ENCODE data around the gene ZG16. TPM values are rescaled to one million over a fixed set of nuclear protein-coding genes. Genes with fewer than 3 reads are reported as not detected.
"Not testable (repeated sequence)": the region's sequence is repeated elsewhere in the genome, so short reads cannot be mapped to it uniquely, and the experiment has no call there.

ZG16 gene
- total RNA-seq, 1 experiment from 2014 or later = not detected

- H3K36me3 ChIP-seq = no peaks in the 10 kb centered on the region
- no peaks in the 10 kb centered on the region for H3K27me3 ChIP-seq (replicated peaks)
- no peak overlapping the region for H3K27ac ChIP-seq
- H3K4me1 ChIP-seq (replicated peaks) = peaks cover 4% of the 10 kb centered on the region
- no peaks in the 10 kb centered on the region for H3K9me3 ChIP-seq (replicated peaks)
- peak; percentile 40 to 67 for DNase-seq (ENCODE audit: low read depth in 1 of 2, low spot score in 2 of 2)
- no peak overlapping the region for H3K4me3 ChIP-seq
Observed at GRCh38 chr16:29784901-29785500, 6.9 kb downstream of the ZG16 start.

- Histone ChIP-seq H3K4me1 (replicated peaks) (peaks cover 15% of the 10 kb centered on the region), H3K36me3 (peaks cover 16% of the 10 kb centered on the region)
- not testable (repeated sequence) for H3K4me3 ChIP-seq; H3K9me3 ChIP-seq (replicated peaks); DNase-seq (ENCODE audit: low read depth in 1 of 2, low spot score in 2 of 2); H3K27ac ChIP-seq; H3K27me3 ChIP-seq (replicated peaks)
Observed at GRCh38 chr16:29787155-29787554, 9.1 kb downstream of the ZG16 start.

GRCh38 chr16:29789775-29790182 is 11.7 kb downstream of the ZG16 start:
- 0 out of 2 replicates have a peak, but pooled peaks cover 7% of the 10 kb centered on the region for H3K9me3 ChIP-seq (replicated peaks)
- peaks cover 19% of the 10 kb centered on the region for H3K4me1 ChIP-seq (replicated peaks)
- no peaks in the 10 kb centered on the region for H3K27me3 ChIP-seq (replicated peaks)
- peaks cover 41% of the 10 kb centered on the region for H3K36me3 ChIP-seq
- no peak for DNase-seq (ENCODE audit: low read depth in 1 of 2, low spot score in 2 of 2)
- H3K27ac ChIP-seq = peak overlapping the region; percentile 43
- peak overlapping the region; percentile 85 for H3K4me3 ChIP-seq

DNA sequence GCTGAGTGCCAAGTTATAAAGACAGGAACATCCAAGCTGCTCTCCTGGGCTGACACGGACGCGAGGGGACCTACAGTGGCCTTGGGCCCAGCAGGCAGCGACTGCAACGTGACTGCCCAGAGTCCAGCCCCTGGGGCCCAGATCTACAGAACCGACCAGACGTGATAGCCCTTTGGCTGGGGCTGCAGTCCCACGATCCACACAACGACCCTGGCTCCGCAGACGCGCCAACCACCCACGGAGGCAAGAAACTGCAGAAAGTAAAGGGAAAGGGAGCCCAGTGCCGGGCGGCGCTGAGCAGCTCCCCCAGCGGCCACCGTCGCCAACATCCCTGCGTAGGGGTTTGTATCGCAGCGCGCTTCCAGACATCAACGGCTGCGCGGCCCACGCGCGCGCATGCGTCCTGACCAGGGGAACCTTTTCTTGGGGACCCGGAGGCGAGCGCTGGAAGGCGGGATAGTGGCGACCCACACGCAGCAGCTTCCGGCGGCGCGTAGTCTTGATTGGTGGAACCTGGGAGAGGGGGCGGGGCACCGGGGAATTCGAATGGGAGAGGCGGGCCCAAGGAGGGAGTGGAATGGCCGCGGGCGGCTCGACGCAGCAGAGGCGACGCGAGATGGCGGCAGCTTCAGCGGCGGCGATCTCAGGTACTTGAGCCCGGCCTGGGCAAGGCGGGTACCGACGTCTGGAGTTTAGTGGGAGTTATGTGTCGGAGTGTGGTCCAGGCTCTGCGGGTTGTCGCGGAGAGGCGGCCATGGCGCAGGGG is 12.3 kb downstream of the ZG16 start, which contains the start of gene KIF22:
TSS of gene KIF22 (plus strand) at position 569 of the 766 bp plus-strand sequence. CDS start at position 578, 9 bp downstream.
- Histone ChIP-seq H3K4me3 (peak within 1 kb of the TSS; percentile 85), H3K27me3 (replicated peaks) (no peaks in the 10 kb centered on the region), H3K36me3 (peaks cover 47% of the 10 kb centered on the region), H3K9me3 (replicated peaks) (0 out of 2 replicates have a peak, but pooled peaks cover 7% of the 10 kb centered on the region), H3K4me1 (replicated peaks) (peaks cover 19% of the 10 kb centered on the region), H3K27ac (peak within 1 kb of the TSS; percentile 79)
- DNase-seq (ENCODE audit: low read depth in 1 of 2, low spot score in 2 of 2) = peak; percentile 99

DNA sequence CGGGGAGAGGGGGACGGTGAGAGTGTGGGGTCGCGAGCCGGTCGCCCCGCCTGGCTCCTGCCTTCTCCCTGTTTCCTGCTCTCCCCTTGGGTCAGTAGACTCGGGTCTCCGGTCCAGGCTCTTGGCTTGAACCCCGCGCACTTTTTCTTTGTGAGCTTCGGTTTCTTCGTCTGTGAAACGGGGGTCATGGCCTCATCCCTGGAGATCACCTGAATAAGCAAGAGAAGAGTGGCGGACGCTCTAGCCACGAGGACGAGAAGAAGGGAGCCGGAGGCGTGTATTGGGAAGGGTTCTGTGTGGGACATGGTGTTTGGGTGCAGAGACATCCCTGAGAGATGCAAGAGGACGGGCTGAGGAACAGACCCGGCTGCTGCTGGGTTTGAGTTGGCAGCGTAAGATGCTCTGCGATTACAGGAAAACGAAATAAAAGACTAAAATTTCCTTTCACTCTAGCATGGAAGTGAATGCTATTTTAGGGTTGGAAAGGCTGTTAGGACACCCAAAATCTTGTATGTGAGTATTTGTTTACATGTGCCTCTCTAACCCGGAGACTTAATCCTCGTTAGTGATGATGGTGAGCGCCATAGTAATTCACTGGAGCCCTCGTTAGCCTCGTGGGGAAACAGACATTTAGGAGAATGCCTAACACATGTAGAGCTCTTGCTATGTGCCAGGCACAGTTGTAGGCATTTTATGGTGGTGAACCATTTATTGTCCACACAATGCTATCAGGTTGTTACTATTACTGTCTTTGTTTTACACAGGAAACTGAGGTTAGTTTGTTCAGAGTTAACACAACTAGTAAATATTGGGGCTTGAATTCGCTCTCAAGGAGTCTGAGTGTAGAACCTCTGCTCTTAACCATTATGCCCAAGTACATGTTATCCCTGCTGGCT is 13.1 kb downstream of the ZG16 start:
- peak overlapping the region; percentile 85 for H3K4me3 ChIP-seq
- no peaks in the 10 kb centered on the region for H3K27me3 ChIP-seq (replicated peaks)
- peaks cover 53% of the 10 kb centered on the region for H3K36me3 ChIP-seq
- 0 out of 2 replicates have a peak, but pooled peaks cover 7% of the 10 kb centered on the region for H3K9me3 ChIP-seq (replicated peaks)
- peaks cover 19% of the 10 kb centered on the region for H3K4me1 ChIP-seq (replicated peaks)
- H3K27ac ChIP-seq = peak overlapping the region; percentile 79
- DNase-seq (ENCODE audit: low read depth in 1 of 2, low spot score in 2 of 2) = no peak

GRCh38 chr16:29791845-29792807 is 14.1 kb downstream of the ZG16 start:
- peak overlapping the region; percentile 85 for H3K4me3 ChIP-seq
- H3K4me1 ChIP-seq (replicated peaks) = peaks cover 19% of the 10 kb centered on the region
- H3K27ac ChIP-seq = peak overlapping the region; percentile 79; the same call in 1 of the 2 replicates
- H3K36me3 ChIP-seq = peaks cover 61% of the 10 kb centered on the region
- no peaks in the 10 kb centered on the region for H3K27me3 ChIP-seq (replicated peaks)
- H3K9me3 ChIP-seq (replicated peaks) = 0 out of 2 replicates have a peak, but pooled peaks cover 7% of the 10 kb centered on the region
- no peak for DNase-seq (ENCODE audit: low read depth in 1 of 2, low spot score in 2 of 2)

DNA sequence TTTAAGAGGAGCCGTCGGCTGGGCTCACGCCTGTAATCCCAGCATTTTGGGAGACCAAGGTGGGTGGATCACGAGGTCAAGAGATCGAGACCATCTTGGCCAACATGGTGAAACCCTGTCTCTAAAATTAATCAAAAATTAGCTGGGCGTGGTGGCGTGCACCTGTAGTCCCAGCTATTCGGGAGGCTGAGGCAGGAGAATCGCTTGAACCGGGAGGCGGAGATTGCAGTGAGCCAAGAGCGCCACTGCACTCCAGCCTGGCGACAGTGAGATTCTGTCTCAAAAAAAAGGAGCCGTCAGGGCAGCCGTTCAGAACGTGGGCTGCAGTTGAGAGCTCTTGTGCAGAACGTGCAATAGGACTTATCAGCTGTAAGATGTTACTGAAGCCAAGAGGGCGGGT is 15.1 kb downstream of the ZG16 start:
- H3K9me3 ChIP-seq (replicated peaks); DNase-seq (ENCODE audit: low read depth in 1 of 2, low spot score in 2 of 2); H3K27ac ChIP-seq; H3K27me3 ChIP-seq (replicated peaks); H3K4me3 ChIP-seq: not testable (repeated sequence)
- Histone ChIP-seq H3K36me3 (peaks cover 71% of the 10 kb centered on the region), H3K4me1 (replicated peaks) (peaks cover 19% of the 10 kb centered on the region)

DNA sequence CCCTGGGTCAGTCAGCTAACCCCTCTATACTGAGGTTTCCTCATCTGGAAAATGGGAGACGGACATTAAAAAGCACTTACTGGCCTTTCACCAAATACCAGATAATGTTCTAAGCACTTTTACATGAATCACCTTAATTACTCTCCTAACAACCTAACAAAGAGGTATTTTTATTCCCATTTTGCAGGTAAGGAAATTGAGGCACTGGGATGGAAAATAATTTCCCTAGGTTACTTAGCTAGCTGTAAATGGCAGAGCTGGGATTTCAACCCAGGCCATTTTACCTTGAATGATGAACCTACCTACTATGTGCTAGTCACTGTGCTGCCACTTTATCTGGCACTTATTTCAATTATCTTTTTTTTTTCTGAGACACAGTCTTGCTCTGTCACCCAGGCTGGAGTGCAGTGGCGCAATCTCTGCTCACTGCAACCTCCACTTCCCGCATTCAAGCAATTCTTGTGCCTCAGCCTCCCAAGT is 16.2 kb downstream of the ZG16 start:
- peaks cover 19% of the 10 kb centered on the region for H3K4me1 ChIP-seq (replicated peaks)
- H3K27me3 ChIP-seq (replicated peaks) = no peaks in the 10 kb centered on the region
- DNase-seq (ENCODE audit: low read depth in 1 of 2, low spot score in 2 of 2) = no peak
- H3K27ac ChIP-seq = no peak overlapping the region
- H3K9me3 ChIP-seq (replicated peaks) = 0 out of 2 replicates have a peak, but pooled peaks cover 7% of the 10 kb centered on the region
- H3K4me3 ChIP-seq = no peak overlapping the region
- peaks cover 82% of the 10 kb centered on the region for H3K36me3 ChIP-seq

GRCh38 chr16:29802416-29802935 is 24.4 kb downstream of the ZG16 start:
- Histone ChIP-seq H3K27ac (no peak overlapping the region), H3K4me1 (replicated peaks) (peaks cover 12% of the 10 kb centered on the region), H3K27me3 (replicated peaks) (no peaks in the 10 kb centered on the region), H3K4me3 (no peak overlapping the region), H3K9me3 (replicated peaks) (no peaks in the 10 kb centered on the region), H3K36me3 (peaks cover 82% of the 10 kb centered on the region)
- no peak for DNase-seq (ENCODE audit: low read depth in 1 of 2, low spot score in 2 of 2)

DNA sequence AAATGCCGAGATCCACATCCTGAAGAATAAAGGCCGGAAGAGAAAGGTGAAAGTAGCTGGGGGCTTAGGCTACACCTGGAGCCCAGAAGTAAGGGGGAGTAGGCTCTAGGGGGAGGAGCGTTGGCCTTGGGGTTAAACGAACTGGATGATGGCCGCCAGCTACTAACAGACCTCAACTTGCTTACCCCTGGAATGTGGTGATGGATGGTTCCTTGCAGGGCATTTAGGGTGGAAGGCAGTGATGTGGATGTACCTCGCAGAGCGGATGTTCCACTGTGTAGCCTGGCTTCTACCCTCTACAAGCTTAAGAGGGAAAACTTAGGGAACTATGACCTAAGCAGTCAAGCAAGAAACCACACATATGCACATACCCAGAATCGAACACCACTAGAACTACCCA is 26.0 kb downstream of the ZG16 start:
- H3K9me3 ChIP-seq (replicated peaks) = no peaks in the 10 kb centered on the region
- no peak for DNase-seq (ENCODE audit: low read depth in 1 of 2, low spot score in 2 of 2)
- no peaks in the 10 kb centered on the region for H3K27me3 ChIP-seq (replicated peaks)
- peaks cover 28% of the 10 kb centered on the region for H3K4me1 ChIP-seq (replicated peaks)
- H3K27ac ChIP-seq = no peak overlapping the region
- peaks cover 82% of the 10 kb centered on the region for H3K36me3 ChIP-seq
- H3K4me3 ChIP-seq = no peak overlapping the region

- peaks cover 81% of the 10 kb centered on the region for H3K36me3 ChIP-seq
- no peaks in the 10 kb centered on the region for H3K27me3 ChIP-seq (replicated peaks)
- H3K4me1 ChIP-seq (replicated peaks) = peaks cover 32% of the 10 kb centered on the region
- no peaks in the 10 kb centered on the region for H3K9me3 ChIP-seq (replicated peaks)
- H3K4me3 ChIP-seq = peak overlapping the region; percentile 47
- peak in 1 of 2 experiments; percentile 27 for DNase-seq (ENCODE audit: low read depth in 1 of 2, low spot score in 2 of 2)
- H3K27ac ChIP-seq = peak overlapping the region; percentile 95
Observed at GRCh38 chr16:29804455-29805231, 26.6 kb downstream of the ZG16 start.
